ENCODE data around the gene CD93.

Gene CD93

GRCh38 chr20:23112595-23112994 is 26.5 kb upstream of the CD93 start:
- H3K4me3 Mint-ChIP-seq, result no peak overlapping the region

GRCh38 chr20:23111944-23112342 is 25.8 kb upstream of the CD93 start:
- Mint-ChIP-seq H3K27ac (no peak overlapping the region), H3K4me1 (ENCODE audit: low read depth) (no peaks in the 10 kb centered on the region), H3K36me3 (no peaks in the 10 kb centered on the region), H3K4me3 (no peak overlapping the region), H3K9me3 (ENCODE audit: low read depth) (no peaks in the 10 kb centered on the region), H3K27me3 (no peaks in the 10 kb centered on the region)

More at GRCh38 chr20:23112595-23112994, 26.5 kb upstream of the CD93 start:
- no peak overlapping the region for H3K27ac Mint-ChIP-seq
- no peaks in the 10 kb centered on the region for H3K9me3 Mint-ChIP-seq (ENCODE audit: low read depth)
- H3K4me1 Mint-ChIP-seq (ENCODE audit: low read depth), result no peaks in the 10 kb centered on the region
- no peaks in the 10 kb centered on the region for H3K36me3 Mint-ChIP-seq
- H3K27me3 Mint-ChIP-seq, result no peaks in the 10 kb centered on the region

- Mint-ChIP-seq H3K27ac (no peak overlapping the region), H3K9me3 (ENCODE audit: low read depth) (no peaks in the 10 kb centered on the region), H3K4me3 (no peak overlapping the region), H3K27me3 (no peaks in the 10 kb centered on the region), H3K4me1 (ENCODE audit: low read depth) (no peaks in the 10 kb centered on the region), H3K36me3 (no peaks in the 10 kb centered on the region)
Measured at GRCh38 chr20:23111307-23111943, 25.3 kb upstream of the CD93 start.

GRCh38 chr20:23108871-23109270 is 22.7 kb upstream of the CD93 start:
- no peaks in the 10 kb centered on the region for H3K9me3 Mint-ChIP-seq (ENCODE audit: low read depth)
- no peaks in the 10 kb centered on the region for H3K27me3 Mint-ChIP-seq
- H3K4me1 Mint-ChIP-seq (ENCODE audit: low read depth), result no peaks in the 10 kb centered on the region
- H3K27ac Mint-ChIP-seq, result no peak overlapping the region
- H3K4me3 Mint-ChIP-seq, result no peak overlapping the region
- H3K36me3 Mint-ChIP-seq, result no peaks in the 10 kb centered on the region

GRCh38 chr20:23107466-23107865 is 21.3 kb upstream of the CD93 start:
- Mint-ChIP-seq H3K4me3 (no peak overlapping the region), H3K4me1 (ENCODE audit: low read depth) (no peaks in the 10 kb centered on the region), H3K9me3 (ENCODE audit: low read depth) (no peaks in the 10 kb centered on the region), H3K36me3 (no peaks in the 10 kb centered on the region), H3K27ac (no peak overlapping the region), H3K27me3 (no peaks in the 10 kb centered on the region)

- no peaks in the 10 kb centered on the region for H3K9me3 Mint-ChIP-seq (ENCODE audit: low read depth)
- no peak overlapping the region for H3K4me3 Mint-ChIP-seq
- H3K36me3 Mint-ChIP-seq, result no peaks in the 10 kb centered on the region
- no peaks in the 10 kb centered on the region for H3K4me1 Mint-ChIP-seq (ENCODE audit: low read depth)
- no peaks in the 10 kb centered on the region for H3K27me3 Mint-ChIP-seq
- H3K27ac Mint-ChIP-seq, result no peak overlapping the region
Measured at GRCh38 chr20:23106271-23106851, 20.2 kb upstream of the CD93 start.

- Mint-ChIP-seq H3K4me3 (no peak overlapping the region), H3K4me1 (ENCODE audit: low read depth) (no peaks in the 10 kb centered on the region), H3K27me3 (no peaks in the 10 kb centered on the region), H3K36me3 (no peaks in the 10 kb centered on the region), H3K27ac (no peak overlapping the region), H3K9me3 (ENCODE audit: low read depth) (no peaks in the 10 kb centered on the region)
Measured at GRCh38 chr20:23105193-23105592, 19.1 kb upstream of the CD93 start.

GRCh38 chr20:23103284-23104018 is 17.3 kb upstream of the CD93 start:
- no peaks in the 10 kb centered on the region for H3K36me3 Mint-ChIP-seq
- H3K27ac Mint-ChIP-seq, result no peak overlapping the region
- no peaks in the 10 kb centered on the region for H3K27me3 Mint-ChIP-seq
- no peak overlapping the region for H3K4me3 Mint-ChIP-seq
- no peaks in the 10 kb centered on the region for H3K9me3 Mint-ChIP-seq (ENCODE audit: low read depth)
- H3K4me1 Mint-ChIP-seq (ENCODE audit: low read depth), result no peaks in the 10 kb centered on the region

GRCh38 chr20:23101696-23102406 is 15.7 kb upstream of the CD93 start:
- H3K27me3 Mint-ChIP-seq, result no peaks in the 10 kb centered on the region
- H3K27ac Mint-ChIP-seq, result no peak overlapping the region
- no peaks in the 10 kb centered on the region for H3K36me3 Mint-ChIP-seq
- no peaks in the 10 kb centered on the region for H3K4me1 Mint-ChIP-seq (ENCODE audit: low read depth)
- no peaks in the 10 kb centered on the region for H3K9me3 Mint-ChIP-seq (ENCODE audit: low read depth)
- H3K4me3 Mint-ChIP-seq, result no peak overlapping the region

- Mint-ChIP-seq H3K4me3 (no peak overlapping the region), H3K4me1 (ENCODE audit: low read depth) (no peaks in the 10 kb centered on the region), H3K36me3 (no peaks in the 10 kb centered on the region), H3K27ac (no peak overlapping the region), H3K9me3 (ENCODE audit: low read depth) (no peaks in the 10 kb centered on the region), H3K27me3 (no peaks in the 10 kb centered on the region)
Measured at GRCh38 chr20:23100720-23101107, 14.6 kb upstream of the CD93 start.

GRCh38 chr20:23099791-23100719 is 13.9 kb upstream of the CD93 start:
- no peaks in the 10 kb centered on the region for H3K4me1 Mint-ChIP-seq (ENCODE audit: low read depth)
- H3K9me3 Mint-ChIP-seq (ENCODE audit: low read depth), result no peaks in the 10 kb centered on the region
- H3K36me3 Mint-ChIP-seq, result no peaks in the 10 kb centered on the region
- no peaks in the 10 kb centered on the region for H3K27me3 Mint-ChIP-seq
- no peak overlapping the region for H3K4me3 Mint-ChIP-seq
- no peak overlapping the region for H3K27ac Mint-ChIP-seq

GRCh38 chr20:23097636-23098580 is 11.8 kb upstream of the CD93 start:
- Mint-ChIP-seq H3K4me3 (no peak overlapping the region), H3K9me3 (ENCODE audit: low read depth) (no peaks in the 10 kb centered on the region), H3K4me1 (ENCODE audit: low read depth) (no peaks in the 10 kb centered on the region)

GRCh38 chr20:23096986-23097520 is 10.9 kb upstream of the CD93 start:
- Mint-ChIP-seq H3K4me3 (no peak overlapping the region), H3K36me3 (no peaks in the 10 kb centered on the region)

More at GRCh38 chr20:23097636-23098580, 11.8 kb upstream of the CD93 start:
- H3K27me3 Mint-ChIP-seq, result no peaks in the 10 kb centered on the region
- H3K27ac Mint-ChIP-seq, result no peak overlapping the region
- no peaks in the 10 kb centered on the region for H3K36me3 Mint-ChIP-seq

More at GRCh38 chr20:23096986-23097520, 10.9 kb upstream of the CD93 start:
- Mint-ChIP-seq H3K9me3 (ENCODE audit: low read depth) (no peaks in the 10 kb centered on the region), H3K4me1 (ENCODE audit: low read depth) (no peaks in the 10 kb centered on the region), H3K27ac (no peak overlapping the region), H3K27me3 (no peaks in the 10 kb centered on the region)

All from activated naive CD8-positive, alpha-beta T cell (primary cell).